K562 (cell line): ENCODE measurements around the gene ZMIZ1. TPM values are rescaled to one million over a fixed set of nuclear protein-coding genes. Genes with fewer than 3 reads are reported as not detected.
A peak's percentile ranks its signal among the peaks of the same experiment; 100 is the strongest.

Experiments used
- ADNP ChIP-seq: fragments of 200-800 bp; sonication (Bioruptor generic); IDR thresholded peaks from 2 replicates; pipeline ENCODE4 v1.6.1; 2016; ENCODE audit warnings: missing genetic modification characterization, missing compliant biosample characterization
- ATF1 ChIP-seq, 2 experiments: fragments of 450-650 bp in 1 of 2; IDR thresholded peaks; 2 replicates each; pipeline ENCODE4 v1.6.1; 2016; ENCODE audit warnings: missing compliant biosample characterization in 1 of 2, missing genetic modification characterization in 1 of 2
- BCL6 ChIP-seq: fragments of 250-450 bp; sonication (Bioruptor Pico); IDR thresholded peaks from 2 replicates; pipeline ENCODE4 v1.4.0; 2020
- FOXA1 ChIP-seq: fragments of 450-650 bp; IDR thresholded peaks from 2 replicates; pipeline ENCODE4 v1.6.1; 2016; ENCODE audit warnings: mild to moderate bottlenecking, borderline replicate concordance
- FOXJ2 ChIP-seq: fragments of 200-800 bp; sonication (Bioruptor generic); IDR thresholded peaks from 2 replicates; pipeline ENCODE4 v1.6.1; 2016; ENCODE audit warnings: missing genetic modification characterization, missing compliant biosample characterization
- FOXK2 ChIP-seq, 2 experiments: fragments of 450-650 bp; IDR thresholded peaks in 1 of 2; conservative IDR thresholded peaks in 1 of 2; 2 replicates each; pipeline ENCODE4 v1.6.1; 2016; ENCODE audit warnings: low read depth in 2 of 2, mild to moderate bottlenecking in 1 of 2
- FUS ChIP-seq: fragments of 200-400 bp; formaldehyde crosslinking; optimal IDR thresholded peaks from 2 replicates; pipeline ENCODE3; 2017; ENCODE audit warnings: low read depth, low read length
- GABPB1 ChIP-seq: sonication (generic); formaldehyde crosslinking; IDR thresholded peaks from 2 replicates; pipeline ENCODE4 v1.8.0; 2022; ENCODE audit warnings: mild to moderate bottlenecking, missing genetic modification reagents
- KHSRP ChIP-seq: fragments of 450-650 bp; IDR thresholded peaks from 2 replicates; pipeline ENCODE4 v1.6.1; 2017
- L3MBTL2 ChIP-seq: fragments of 450-650 bp; IDR thresholded peaks from 2 replicates; pipeline ENCODE4 v1.6.1; 2016; ENCODE audit warnings: mild to moderate bottlenecking, moderate library complexity
- LEF1 ChIP-seq: fragments of 450-650 bp; IDR thresholded peaks from 2 replicates; pipeline ENCODE4 v1.6.1; 2016; ENCODE audit warnings: mild to moderate bottlenecking
- MIER1 ChIP-seq: fragments of 450-650 bp; IDR thresholded peaks from 2 replicates; pipeline ENCODE4 v1.6.1; 2016; ENCODE audit warnings: antibody characterized with exemption, mild to moderate bottlenecking, low read depth
- MTA2 ChIP-seq: fragments of 450-650 bp; IDR thresholded peaks from 2 replicates; pipeline ENCODE4 v1.6.1; 2016; ENCODE audit warnings: low read depth
- NCOA2 ChIP-seq, 2 experiments: fragments of 450-650 bp; IDR thresholded peaks; 2 replicates each; pipeline ENCODE4 v1.6.1; 2018; ENCODE audit warnings: mild to moderate bottlenecking in 2 of 2, moderate library complexity in 1 of 2; ENCODE audit not compliant: partially characterized antibody in 2 of 2
- NFYB ChIP-seq: IDR thresholded peaks from 2 replicates; pipeline ENCODE4 v1.6.1; 2011; ENCODE audit warnings: mild to moderate bottlenecking, moderate library complexity; ENCODE audit not compliant: insufficient read length; ENCODE audit errors: extremely low read depth
- PHB2 ChIP-seq: fragments of 450-650 bp; IDR thresholded peaks from 2 replicates; pipeline ENCODE4 v1.6.1; 2017; ENCODE audit warnings: low read depth
- PHF20 ChIP-seq: fragments of 450-650 bp; IDR thresholded peaks from 2 replicates; pipeline ENCODE4 v1.6.1; 2018; ENCODE audit not compliant: partially characterized antibody
- RAD51 ChIP-seq: fragments of 450-650 bp; IDR thresholded peaks from 2 replicates; pipeline ENCODE4 v1.7.1; 2016; ENCODE audit warnings: low read depth, mild to moderate bottlenecking, borderline replicate concordance
- SIX5 ChIP-seq, 2 experiments: IDR thresholded peaks; 2 replicates each; pipeline ENCODE4 v1.6.1; 2011; ENCODE audit warnings: low read length in 2 of 2, borderline replicate concordance in 1 of 2, low read depth in 1 of 2, mild to moderate bottlenecking in 1 of 2, moderate library complexity in 1 of 2; ENCODE audit not compliant: insufficient read depth in 1 of 2
- SP2 ChIP-seq: IDR thresholded peaks from 2 replicates; pipeline ENCODE4 v1.6.1; 2011; ENCODE audit warnings: mild to moderate bottlenecking, low read depth, low read length, moderate library complexity; ENCODE audit not compliant: poor library complexity, severe bottlenecking; ENCODE audit errors: extremely low read depth
- TEAD1 ChIP-seq, 2 experiments: fragments of 450-650 bp in 1 of 2; sonication (generic) in 1 of 2; formaldehyde crosslinking; IDR thresholded peaks; 2 replicates each; pipeline versions ENCODE4 v1.4.0 to v1.8.0; 2020 to 2022; ENCODE audit warnings: mild to moderate bottlenecking in 2 of 2, missing genetic modification reagents in 1 of 2
- YBX1 ChIP-seq: fragments of 450-650 bp; IDR thresholded peaks from 2 replicates; pipeline ENCODE4 v1.7.1; 2016; ENCODE audit warnings: mild to moderate bottlenecking
- ZBTB7A ChIP-seq: IDR thresholded peaks from 2 replicates; pipeline ENCODE4 v1.6.1; 2011; ENCODE audit warnings: low read depth, mild to moderate bottlenecking, low read length, moderate library complexity, borderline replicate concordance; ENCODE audit not compliant: control insufficient read depth
- ZNF143 ChIP-seq: sonication (generic); formaldehyde crosslinking; IDR thresholded peaks from 2 replicates; pipeline ENCODE4 v1.9.0; 2022; ENCODE audit warnings: mild to moderate bottlenecking, missing genetic modification reagents
- ZNF212 ChIP-seq: fragments of 450-650 bp; formaldehyde crosslinking; IDR thresholded peaks from 2 replicates; pipeline ENCODE4 v1.4.0; 2020; ENCODE audit warnings: mild to moderate bottlenecking
- ZNF436 ChIP-seq: fragments of 250-450, 450-650 bp; sonication (Bioruptor Pico); formaldehyde crosslinking; IDR thresholded peaks from 2 replicates; pipeline ENCODE4 v1.7.0; 2020; ENCODE audit warnings: mild to moderate bottlenecking
- ZNF445 ChIP-seq: fragments of 250-450 bp; sonication (Bioruptor Pico); IDR thresholded peaks from 2 replicates; pipeline ENCODE4 v1.4.0; 2020; ENCODE audit warnings: low read depth, mild to moderate bottlenecking, moderate library complexity
- polyA plus RNA-seq, 8 experiments: library from polyadenylated mRNA; depleted of rRNA in 4 of 8; stranded (reverse) in 5 of 8; unstranded in 3 of 8; fragments of >200 nt; fragmentation: Nextera tagmentation in 2 of 8; fragmentation: Illumina TruSeq in 1 of 8; extraction: Ambion mirVana in 2 of 8; extraction: Trizol in 1 of 8; gene quantifications; 2 replicates each; pipeline versions ENCODE4 v1.2.1 to v1.2.3, GENCODE V29; 2011 to 2014; ENCODE audit warnings: inconsistent platforms in 1 of 8, missing spikeins in 1 of 8
- total RNA-seq, 7 experiments: library from RNA; depleted of rRNA in 6 of 7; stranded (reverse); fragments of >200 nt in 6 of 7; fragmentation: Illumina TruSeq in 2 of 7; extraction: Trizol in 2 of 7; gene quantifications; 2 replicates each; pipeline versions ENCODE4 v1.2.1 to v1.2.3, GENCODE V29; 2011 to 2021; ENCODE audit warnings: low replicate concordance in 1 of 7
- TF ChIP-seq, protein P1 (sequence below): fragments of 250-450 bp; sonication (Bioruptor Pico); IDR thresholded peaks from 2 replicates; pipeline ENCODE4 v1.8.0; 2021; ENCODE audit warnings: mild to moderate bottlenecking, moderate library complexity

ZMIZ1 gene
- total and polyA plus RNA-seq, 9 of the 15 experiments (the other 6 are each of a cell fraction or from before 2014, with no cell fraction given), result 1.0 to 37.3 (median 4.3) TPM

DNA sequence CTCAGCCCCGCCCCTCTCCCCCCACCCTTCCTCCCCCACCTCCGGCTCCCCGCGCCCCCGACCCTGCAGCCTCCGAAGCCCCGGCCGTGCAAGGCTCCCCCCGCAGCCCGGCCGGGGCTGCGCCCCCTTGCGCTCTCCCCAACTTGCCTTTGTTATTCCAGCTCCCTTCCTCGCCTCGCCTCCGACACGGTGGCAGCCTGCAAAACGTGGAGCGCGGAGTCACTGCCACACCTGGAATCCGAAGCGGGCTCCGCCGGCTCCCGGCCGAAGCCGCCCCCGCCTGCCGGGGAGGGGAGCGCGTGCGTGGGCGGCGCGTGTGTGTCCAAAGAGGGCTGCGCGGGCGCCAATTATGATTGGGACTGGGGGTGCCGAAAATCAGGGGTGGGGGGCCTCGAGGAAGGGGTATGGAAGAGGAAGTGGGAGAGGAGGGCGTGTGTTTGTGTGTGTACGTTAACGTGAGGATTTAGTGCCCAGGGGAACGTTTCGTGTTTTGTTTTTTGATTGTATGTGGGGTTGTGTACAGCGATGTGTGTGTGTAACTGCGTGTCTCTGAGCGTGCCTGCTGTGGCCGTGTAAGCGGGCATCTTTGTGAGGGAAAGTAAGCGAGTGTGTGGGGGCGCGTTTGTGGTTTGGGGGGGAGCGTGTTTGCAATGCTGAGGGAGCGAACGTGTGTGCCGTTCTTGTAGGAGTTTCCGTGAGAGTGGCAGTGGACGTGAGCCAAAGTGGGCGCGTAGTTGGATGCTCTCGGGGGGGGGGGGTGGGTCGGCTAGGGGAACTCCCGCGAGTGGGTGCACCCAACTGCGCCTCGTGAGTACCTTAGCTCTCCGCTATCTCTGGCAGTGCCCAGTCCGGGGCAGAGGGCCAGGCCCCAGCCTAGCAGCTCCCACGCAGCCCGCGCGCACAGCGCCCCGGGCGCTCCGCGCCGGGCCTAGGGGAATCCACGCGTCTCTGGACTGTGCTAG lies 1.2 kb upstream of the ZMIZ1 start (continued):
- TF ChIP-seq GABPB1 (peak; percentile 74), BCL6 (CRISPR knock-in tag) (no peak), ZBTB7A (peak; percentile 98), LEF1 (0 out of 2 replicates have a peak, but pooled peaks have one; percentile 23), KHSRP (no peak), MIER1 (0 out of 2 replicates have a peak, but pooled peaks have one; percentile 20), SIX5 (IDR thresholded peaks at IDR 0.05; ENCODE audit: borderline replicate concordance in 1 of 2, insufficient read depth in 1 of 2, low read depth in 1 of 2, low read length in 2 of 2) (no peak), L3MBTL2 (peak; percentile 70), NCOA2 (IDR thresholded peaks at IDR 0.05; ENCODE audit: partially characterized antibody in 2 of 2) (no peak), PHB2 (0 out of 2 replicates have a peak, but pooled peaks have one; percentile 33), FOXA1 (no peak), ZNF143 (CRISPR knock-in tag) (no peak), RAD51 (no peak), PHF20 (peak; percentile 64), FUS (no peak), ATF1 (CRISPR knock-in tag; IDR thresholded peaks at IDR 0.05) (peak; percentile 43; the same call in 1 of the 2 replicates), ATF1 (tag; IDR thresholded peaks at IDR 0.05) (peak; percentile 72), ZNF212 (CRISPR knock-in tag) (no peak), SP2 (no peak), NFYB (no peak), TEAD1 (CRISPR knock-in tag; IDR thresholded peaks at IDR 0.05) (peak in 1 of 2 experiments; percentile 89; a peak in 2 of 4 replicates), MTA2 (peak; percentile 51), FOXJ2 (tag) (no peak; the same call in 1 of the 2 replicates), ZNF445 (CRISPR knock-in tag) (no peak), ADNP (no peak), FOXK2 (conservative IDR thresholded peaks at IDR 0.05 in 1 of 2, IDR thresholded peaks at IDR 0.05 in 1 of 2; ENCODE audit: low read depth in 2 of 2) (peak; percentile 67), YBX1 (no peak), ZNF436 (CRISPR knock-in tag) (no peak)
- TF ChIP-seq, protein P1, sequence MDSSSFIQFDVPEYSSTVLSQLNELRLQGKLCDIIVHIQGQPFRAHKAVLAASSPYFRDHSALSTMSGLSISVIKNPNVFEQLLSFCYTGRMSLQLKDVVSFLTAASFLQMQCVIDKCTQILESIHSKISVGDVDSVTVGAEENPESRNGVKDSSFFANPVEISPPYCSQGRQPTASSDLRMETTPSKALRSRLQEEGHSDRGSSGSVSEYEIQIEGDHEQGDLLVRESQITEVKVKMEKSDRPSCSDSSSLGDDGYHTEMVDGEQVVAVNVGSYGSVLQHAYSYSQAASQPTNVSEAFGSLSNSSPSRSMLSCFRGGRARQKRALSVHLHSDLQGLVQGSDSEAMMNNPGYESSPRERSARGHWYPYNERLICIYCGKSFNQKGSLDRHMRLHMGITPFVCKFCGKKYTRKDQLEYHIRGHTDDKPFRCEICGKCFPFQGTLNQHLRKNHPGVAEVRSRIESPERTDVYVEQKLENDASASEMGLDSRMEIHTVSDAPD (CRISPR knock-in tag), result no peak
